GM18909 (cell line): Measurements from ENCODE around the gene F2RL3.
"Not testable (repeated sequence)": the region's sequence is repeated elsewhere in the genome, so short reads cannot be mapped to it uniquely, and the experiment has no call there.

Experiments
- ATAC-seq: cut with Tn5 transposase; IDR thresholded peaks from one replicate; pipeline ENCODE4 v1.9.1; 2021; ENCODE audit warnings: mild to moderate bottlenecking; ENCODE audit not compliant: unreplicated experiment, poor library complexity

Gene F2RL3

DNA sequence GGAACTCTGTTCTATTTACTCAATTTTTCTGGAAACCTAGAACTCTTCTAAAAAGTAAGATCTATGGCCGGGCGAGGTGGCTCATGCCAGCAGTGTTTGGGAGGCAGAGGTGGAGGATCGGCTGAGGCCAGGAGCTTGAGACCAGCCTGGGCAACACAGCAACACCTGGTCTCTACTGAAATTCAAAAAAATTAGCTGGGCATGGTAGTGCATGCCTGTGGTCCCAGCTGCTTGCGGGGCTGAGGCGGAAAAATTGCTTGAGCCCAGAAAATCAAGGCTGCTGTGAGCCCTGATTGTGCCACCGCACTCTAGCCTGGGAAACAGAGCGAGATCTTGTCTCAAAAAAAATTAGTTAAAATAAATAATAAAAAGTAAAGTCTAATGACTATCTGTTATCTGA, 28.6 kb downstream of the F2RL3 start:
- ATAC-seq, result no peak

DNA sequence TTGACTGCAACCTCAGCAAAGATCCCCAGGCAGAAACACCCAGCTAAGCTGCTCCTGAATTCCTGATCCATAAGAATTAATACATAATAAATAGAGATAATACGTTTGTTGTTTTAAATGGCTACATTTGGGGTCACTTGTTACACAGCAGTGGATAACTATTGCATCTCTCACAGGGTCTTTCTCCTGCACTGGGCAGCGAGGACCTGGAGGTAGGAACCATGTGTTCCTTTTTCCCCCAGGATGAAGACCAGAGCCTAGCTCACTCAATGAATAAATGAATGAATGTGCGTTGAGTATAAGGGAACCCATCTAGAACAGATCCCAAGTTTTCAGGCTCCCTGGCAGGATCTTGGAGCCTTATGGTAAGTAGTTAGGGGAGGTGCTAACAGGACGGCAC, 30.7 kb downstream of the F2RL3 start:
- ATAC-seq, result no peak

DNA sequence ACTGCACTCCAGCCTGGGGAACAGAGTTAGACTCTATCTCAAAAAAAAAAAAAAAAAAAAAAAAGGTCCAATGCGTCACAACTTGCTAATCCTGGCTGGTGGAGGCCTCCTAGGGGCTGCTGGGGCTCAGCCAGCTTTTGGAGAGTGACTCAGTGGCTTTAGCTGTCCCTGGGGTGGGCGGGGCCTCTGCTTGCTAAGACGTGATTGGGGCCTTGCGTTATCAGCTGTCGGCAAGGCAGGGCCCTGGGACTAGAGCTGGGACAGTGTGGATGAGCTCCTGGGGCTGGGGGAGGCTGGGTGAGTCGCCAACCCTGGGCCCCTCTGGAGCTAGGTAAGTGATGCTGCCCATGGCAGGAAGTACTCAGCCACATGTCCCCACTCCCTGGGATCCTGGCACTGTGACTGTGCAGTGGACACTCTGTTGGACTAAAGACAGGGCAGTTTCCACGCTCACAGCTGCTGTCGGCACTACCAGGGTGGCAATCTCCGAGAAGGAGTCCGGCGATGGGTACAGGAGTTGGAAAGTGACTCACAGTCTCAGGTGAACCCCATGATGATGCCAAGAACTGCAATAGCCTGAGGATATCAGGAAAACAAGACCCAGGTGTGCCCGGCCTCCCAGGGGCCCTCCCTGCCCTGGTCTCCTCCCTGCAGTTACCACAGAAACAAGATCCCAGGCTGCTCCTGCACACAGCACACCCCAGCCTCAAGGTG, 32.2 kb downstream of the F2RL3 start:
- no peak for ATAC-seq

DNA sequence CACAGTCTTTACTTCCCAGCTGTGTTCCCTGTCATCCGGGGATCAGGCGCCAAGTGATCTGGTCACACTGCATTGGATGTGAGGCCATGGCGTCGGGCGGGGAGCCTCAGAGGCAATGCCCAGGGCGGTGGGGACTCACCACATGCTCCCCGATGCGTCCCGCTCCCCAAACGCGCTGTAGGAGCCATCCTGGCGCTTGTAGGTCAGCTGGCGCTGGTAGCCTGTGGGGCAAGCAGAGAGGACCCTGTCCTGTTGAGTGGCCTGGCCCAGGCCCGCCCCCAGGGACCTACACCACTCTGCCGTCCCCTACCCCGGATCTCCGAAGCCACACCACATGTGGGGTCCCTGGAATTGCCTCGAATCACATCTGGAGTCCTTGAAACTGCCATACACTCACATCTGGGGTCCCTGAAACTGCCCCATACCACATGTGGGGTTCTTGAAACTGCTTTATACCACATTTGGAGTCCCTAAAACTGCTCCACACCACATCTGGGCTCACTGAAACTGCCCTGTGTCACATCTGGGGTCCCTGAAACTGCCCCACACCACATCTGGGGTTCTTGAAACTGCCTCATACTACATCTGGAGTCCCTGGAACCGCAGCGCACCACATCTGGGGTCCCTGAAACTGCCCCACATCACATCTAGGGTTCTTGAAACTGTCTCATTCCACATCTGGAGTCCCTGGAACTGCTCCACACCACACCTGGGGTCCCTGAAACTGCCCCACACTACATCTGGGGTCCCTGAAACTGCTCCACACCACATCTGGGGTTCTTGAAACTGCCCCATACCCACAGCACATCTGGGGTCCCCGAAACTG, 33.2 kb downstream of the F2RL3 start:
- no peak for ATAC-seq

DNA sequence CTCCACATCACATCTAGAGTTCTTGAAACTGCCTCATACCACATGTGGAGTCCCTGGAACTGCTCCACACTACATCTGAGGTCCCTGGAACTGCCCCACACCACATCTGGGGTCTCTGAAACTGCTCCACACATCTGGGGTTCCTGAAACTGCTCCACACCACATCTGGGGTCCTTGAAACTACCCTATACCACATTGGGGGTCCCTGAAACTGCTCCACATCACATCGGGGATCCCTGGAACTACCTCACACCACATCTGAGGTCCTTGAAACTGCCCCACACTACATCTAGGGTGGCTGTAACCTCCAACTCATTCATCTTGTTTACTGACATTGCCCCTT, 33.8 kb downstream of the F2RL3 start:
- no peak for ATAC-seq

DNA sequence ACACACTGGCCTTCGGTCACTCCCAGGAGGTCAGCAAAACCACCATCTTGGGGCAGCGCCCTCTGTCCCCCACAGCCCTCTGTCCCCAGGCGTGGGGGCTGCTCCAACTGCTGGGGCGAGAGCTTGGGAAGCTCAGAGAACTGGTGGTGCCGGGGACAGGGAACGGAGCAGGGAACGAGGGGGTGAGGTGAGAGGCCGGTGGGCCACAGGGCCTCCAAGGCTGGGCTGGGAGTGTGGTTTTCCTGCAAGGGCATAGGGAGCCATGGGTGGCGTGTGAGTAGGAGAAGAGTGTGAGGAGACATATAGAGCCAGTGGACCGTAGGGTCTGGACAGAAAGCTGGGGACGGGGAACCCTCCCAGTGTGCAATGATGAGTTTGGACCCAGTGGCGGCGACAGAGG, 34.1 kb downstream of the F2RL3 start:
- no peak for ATAC-seq

DNA sequence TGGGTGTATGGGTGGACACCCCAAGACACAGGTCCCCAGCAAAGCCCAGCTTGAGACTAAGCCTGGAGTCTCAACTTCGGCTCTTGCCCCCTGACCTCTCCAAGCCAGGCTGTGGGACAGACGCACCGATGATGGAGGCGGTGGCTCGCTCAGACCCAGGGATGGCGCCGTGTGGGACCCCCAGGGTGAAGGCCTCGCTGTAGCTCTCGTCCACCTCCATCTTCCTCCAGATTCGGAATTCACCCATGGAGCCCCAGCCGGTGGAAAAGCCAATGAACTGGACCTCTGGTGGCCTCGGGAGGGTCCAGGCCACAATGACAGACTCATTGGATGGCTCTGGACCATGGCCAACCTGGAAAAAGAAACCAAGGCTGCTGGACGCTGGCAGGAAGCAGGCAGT, 39.1 kb downstream of the F2RL3 start:
- no peak for ATAC-seq

DNA sequence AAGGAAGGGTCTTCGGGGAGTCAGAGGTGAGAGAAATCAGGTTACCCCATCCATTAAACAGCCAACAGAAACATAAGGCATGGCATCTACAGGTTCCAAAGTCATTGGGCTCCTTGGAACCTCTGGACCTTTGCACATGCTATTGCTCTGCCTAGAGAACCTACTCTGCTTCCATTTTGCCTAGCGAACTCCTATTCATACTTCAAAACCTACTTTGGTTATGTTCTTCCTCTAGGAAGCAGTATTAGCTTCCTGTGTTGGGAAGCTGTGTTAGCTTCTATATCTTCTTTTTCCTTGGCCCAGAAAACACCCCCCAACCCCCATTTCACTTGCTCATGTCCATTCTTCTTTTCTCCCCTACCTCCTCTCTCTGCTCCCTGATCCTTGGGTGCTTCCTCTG, 39.6 kb downstream of the F2RL3 start:
- ATAC-seq, result no peak

DNA sequence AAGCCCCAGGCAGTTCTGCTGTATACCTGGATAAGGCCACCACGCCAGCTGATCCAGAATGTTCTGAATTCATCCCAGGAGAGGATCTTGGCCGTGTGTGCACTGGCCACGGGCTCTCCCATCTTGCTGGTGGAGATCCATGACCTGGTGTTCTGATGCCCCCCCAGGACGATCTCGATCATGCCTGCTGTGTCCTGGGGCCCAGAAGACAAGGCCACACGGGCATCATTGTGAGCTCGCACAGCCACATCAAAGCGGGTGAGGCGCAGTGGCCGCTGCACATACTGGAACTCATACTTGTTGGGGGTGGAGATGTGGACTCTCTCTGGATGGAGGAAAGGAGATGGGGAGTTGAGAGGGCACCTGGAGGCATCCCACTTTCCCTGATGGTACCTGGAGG, 40.1 kb downstream of the F2RL3 start:
- ATAC-seq, result no peak

DNA sequence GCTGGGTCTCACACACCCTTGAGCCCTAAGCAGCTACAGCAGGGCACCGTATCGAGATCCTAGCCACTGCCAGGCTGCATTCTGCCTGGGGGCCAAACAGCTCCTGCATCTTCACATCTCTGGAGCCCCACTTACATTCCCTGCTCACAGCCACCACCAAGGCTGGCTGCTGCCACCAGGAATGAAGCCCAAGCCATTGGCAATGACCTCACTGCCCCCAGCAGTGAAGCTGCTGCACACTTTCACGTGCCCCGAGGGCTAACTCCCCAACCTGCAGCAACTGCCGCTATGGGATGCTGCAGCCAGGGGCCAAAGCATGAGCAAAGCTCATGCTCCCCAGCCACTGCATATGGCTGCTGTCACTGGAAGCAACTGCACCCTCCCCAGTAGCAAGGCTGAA, 42.0 kb downstream of the F2RL3 start:
- no peak for ATAC-seq

DNA sequence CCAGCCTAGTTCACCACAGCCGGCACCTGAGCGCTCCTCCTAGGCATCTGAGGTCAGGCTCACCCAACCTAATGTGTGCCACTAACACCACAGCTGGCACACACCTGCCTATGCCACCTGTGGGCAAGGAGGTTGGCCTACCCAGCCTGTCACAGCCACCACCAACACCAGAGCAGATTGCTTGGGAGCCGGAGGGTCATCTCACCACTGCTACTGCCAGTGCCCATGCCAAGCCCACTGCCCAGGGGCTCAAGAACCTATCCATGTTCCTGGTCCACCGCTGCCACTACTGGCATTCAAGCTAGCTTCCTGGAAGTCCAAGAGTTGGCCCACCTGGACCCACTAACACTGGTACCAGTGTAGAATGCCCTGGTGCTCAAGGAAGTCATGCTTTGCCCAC, 42.5 kb downstream of the F2RL3 start:
- ATAC-seq, result no peak

DNA sequence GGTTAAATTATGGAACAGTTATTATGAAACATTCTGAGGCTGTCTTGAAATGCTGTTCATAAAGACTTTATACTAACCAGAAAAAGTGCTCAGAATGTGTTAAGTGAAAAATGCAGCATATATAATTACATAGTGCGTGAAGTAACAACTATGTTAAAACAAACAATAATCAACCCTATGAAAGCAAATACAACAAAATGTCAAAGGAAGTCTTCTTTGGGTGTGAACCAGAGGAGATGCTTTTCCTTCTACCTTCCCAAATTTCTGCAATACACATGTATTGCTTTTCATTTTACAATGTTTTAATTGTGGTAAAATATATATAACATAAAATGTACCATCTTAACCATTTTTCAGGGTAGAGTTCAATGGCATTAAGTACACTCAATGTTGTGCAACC, 45.7 kb downstream of the F2RL3 start:
- ATAC-seq, result no peak

DNA sequence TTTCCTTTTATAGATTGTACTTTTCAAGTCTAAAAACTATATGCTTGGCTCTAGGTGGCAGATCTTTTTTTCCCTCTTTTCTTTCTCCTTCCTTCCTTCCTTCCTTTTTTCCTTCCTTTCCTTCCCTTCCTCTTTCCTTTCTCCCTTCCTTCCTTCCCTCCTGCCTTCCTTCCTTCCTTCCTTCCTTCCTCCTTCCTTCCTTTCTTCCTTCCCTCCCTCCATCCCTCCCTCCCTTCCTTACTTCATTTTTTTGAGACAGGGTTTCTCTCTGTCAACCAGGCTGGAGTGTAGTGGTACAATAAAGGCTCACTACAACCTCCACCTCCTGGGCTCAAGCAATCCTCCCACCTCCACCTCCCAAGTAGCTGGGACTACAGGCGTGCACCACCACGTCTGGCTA, 48.1 kb downstream of the F2RL3 start:
- ATAC-seq, result no peak

DNA sequence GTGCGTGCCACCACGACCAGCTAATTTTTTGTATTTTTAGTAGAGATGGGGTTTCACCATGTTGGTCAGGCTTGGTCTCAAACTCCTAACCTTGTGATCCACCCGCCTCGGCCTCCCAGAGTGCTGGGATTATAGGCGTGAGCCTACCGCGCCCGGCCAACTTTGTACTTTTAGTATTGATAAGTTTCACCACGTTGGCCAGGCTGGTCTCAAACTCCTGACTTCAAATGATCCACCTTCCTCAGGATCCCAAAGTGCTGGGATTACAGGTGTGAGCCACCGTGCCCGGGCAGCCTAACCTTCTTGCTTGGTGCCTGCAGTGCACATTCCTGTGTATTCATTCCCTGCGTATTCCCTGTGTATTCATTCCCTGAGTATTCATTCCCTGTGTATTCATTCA, 49.0 kb downstream of the F2RL3 start:
- not testable (repeated sequence) for ATAC-seq

DNA sequence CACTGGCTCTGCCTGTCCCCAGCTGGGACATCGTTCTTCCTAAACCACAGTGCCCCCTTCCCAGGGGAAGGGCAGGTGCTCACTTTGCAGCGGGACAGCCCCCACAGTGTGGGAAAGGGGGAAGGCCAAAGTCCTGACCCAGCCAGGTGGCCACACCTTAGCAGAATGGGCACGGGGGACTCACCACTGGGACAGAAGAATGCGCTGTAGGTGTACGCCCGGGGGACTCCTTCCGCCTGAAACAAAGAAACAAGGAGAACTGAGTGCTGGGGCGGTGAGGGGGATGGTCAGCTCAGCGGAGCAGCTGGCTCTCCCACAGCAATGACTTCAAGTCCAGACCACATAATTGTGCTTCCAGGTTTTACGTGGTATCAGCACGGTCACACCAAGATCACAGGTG, 49.4 kb downstream of the F2RL3 start:
- ATAC-seq, result no peak

DNA sequence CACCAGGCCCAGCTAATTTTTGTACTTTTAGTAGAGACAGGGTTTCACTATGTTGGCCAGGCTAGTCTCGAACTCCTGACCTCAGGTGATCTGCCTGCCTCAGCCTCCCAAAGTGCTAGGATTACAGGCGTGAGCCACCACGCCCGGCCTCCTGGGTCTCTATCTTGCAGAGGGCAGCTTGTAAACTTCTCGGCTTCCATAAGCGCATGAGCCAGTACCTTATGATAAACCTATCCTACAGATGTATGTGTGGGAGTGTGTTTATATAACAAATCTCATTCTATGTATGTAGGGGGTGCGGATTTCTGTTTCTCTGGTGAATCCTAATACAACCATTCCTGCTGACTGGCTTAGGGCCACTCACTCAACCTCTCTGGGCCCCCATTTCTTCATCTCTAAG, 51.3 kb downstream of the F2RL3 start:
- ATAC-seq, result not testable (repeated sequence)

DNA sequence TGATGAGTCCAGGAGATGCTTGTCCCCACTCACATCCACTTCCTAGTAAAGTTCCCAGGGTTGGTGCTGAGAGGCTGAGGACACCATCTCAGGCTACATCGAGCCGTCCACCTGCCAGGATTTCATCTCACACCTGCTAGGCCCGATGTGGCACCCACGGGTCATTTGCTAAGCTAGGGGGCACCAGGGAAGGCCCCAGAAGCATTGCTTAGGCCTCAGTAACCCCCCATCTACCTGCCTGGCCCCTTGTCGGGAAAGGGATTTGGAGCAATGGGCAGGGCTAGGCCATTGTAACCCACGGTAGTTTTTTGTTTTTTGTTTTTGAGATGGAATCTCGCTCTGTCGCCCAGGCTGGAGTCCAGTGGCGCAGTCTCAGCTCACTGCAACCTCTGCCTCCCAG, 51.8 kb downstream of the F2RL3 start:
- ATAC-seq, result no peak
